ENCODE results near the gene CLDN24. TPM values are rescaled to one million over a fixed set of nuclear protein-coding genes. Genes with fewer than 3 reads are reported as not detected.
"Not testable (repeated sequence)": the region's sequence is repeated elsewhere in the genome, so short reads cannot be mapped to it uniquely, and the experiment has no call there.

The CLDN24 gene
- total and polyA plus RNA-seq, 4 donors: 0.08 TPM; not detected in 3

DNA sequence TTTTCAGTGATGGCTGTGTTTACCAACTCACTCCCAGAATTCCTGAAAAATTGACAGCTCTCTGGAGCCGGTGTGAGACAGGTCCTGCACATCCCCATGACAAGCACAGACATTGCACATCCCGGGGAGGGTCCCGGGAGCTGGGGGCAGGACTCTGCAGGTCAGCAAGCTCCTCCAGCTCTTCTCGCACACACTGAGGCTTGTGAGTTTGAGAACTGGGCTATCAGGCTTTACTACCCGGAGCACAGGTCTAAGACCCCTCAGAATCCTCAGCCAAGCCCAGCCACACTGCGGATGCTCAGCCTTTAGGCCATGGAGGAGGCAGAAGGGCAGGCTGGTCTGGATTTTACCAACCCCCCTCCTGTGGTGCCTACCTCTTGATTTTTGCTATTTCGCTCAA is 5.6 kb upstream of the CLDN24 start:
- no peak for ATAC-seq (ENCODE audit: insufficient read depth, low FRiP score)
- DNase-seq: no peak
- TF ChIP-seq CTCF (IDR thresholded peaks at IDR 0.05; ENCODE audit: control extremely low read depth, extremely low read depth): no peak
- WGBS, 2 donors: 93 to 94% methylated on average over 7 of the region's 7 CpGs
- Histone ChIP-seq H3K9me3 (ENCODE audit: control insufficient read depth in 4 of 4, insufficient read depth in 3 of 4, low read length in 3 of 4) (peaks cover 0 to 5% (median 0%) of the 10 kb centered on the region in 4 donors), H3K27me3 (ENCODE audit: control insufficient read depth in 3 of 3, insufficient read depth in 3 of 3, low read length in 2 of 3) (no peaks in the 10 kb centered on the region), H3K9ac (ENCODE audit: insufficient read depth in 1 of 2, low read length in 2 of 2) (no peak overlapping the region), H3K27ac (ENCODE audit: low read depth in 1 of 2, low read length in 1 of 2) (no peak overlapping the region), H3K4me3 (no peak overlapping the region), H3K4me1 (ENCODE audit: control insufficient read depth in 5 of 5, insufficient read depth in 5 of 5, low read length in 5 of 5) (peaks cover 0 to 5% (median 0%) of the 10 kb centered on the region in 5 donors), H3K36me3 (ENCODE audit: control insufficient read depth in 4 of 4, insufficient read depth in 4 of 4, low read length in 4 of 4) (peaks cover 0 to 2% (median 0%) of the 10 kb centered on the region in 4 donors)

DNA sequence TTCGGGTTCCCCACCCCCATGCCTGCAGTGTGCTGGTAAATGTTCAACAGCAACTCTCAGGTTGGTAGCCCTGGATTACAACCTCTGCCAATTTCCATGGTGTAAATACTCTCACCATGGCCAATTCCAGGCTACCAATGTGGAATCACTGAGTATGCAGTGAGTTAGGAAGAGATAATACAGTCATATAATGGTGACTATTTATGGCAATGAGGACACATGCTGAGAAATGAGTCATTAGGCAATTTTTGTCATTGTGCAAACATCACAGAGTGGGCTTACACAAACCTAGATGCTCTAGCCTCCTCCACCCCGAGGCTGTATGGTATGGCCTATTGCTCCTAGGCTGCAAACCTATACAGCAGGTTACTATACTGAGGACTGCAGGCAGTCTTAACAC is 4.6 kb upstream of the CLDN24 start:
- 69 to 75% methylated on average over 2 of the region's 2 CpGs for WGBS, 2 donors
- Histone ChIP-seq H3K36me3 (ENCODE audit: control insufficient read depth in 4 of 4, insufficient read depth in 4 of 4, low read length in 4 of 4) (peaks cover 0 to 2% (median 0%) of the 10 kb centered on the region in 4 donors), H3K4me1 (ENCODE audit: control insufficient read depth in 5 of 5, insufficient read depth in 5 of 5, low read length in 5 of 5) (peaks cover 0 to 5% (median 0%) of the 10 kb centered on the region in 5 donors), H3K9me3 (ENCODE audit: control insufficient read depth in 4 of 4, insufficient read depth in 3 of 4, low read length in 3 of 4) (peaks cover 0 to 5% (median 0%) of the 10 kb centered on the region in 4 donors), H3K9ac (ENCODE audit: insufficient read depth in 1 of 2, low read length in 2 of 2) (no peak overlapping the region), H3K27me3 (ENCODE audit: control insufficient read depth in 3 of 3, insufficient read depth in 3 of 3, low read length in 2 of 3) (no peaks in the 10 kb centered on the region), H3K4me3 (no peak overlapping the region), H3K27ac (ENCODE audit: low read depth in 1 of 2, low read length in 1 of 2) (no peak overlapping the region)
- no peak for TF ChIP-seq CTCF (IDR thresholded peaks at IDR 0.05; ENCODE audit: control extremely low read depth, extremely low read depth)
- DNase-seq (no peak), ATAC-seq (ENCODE audit: insufficient read depth, low FRiP score) (no peak)

DNA sequence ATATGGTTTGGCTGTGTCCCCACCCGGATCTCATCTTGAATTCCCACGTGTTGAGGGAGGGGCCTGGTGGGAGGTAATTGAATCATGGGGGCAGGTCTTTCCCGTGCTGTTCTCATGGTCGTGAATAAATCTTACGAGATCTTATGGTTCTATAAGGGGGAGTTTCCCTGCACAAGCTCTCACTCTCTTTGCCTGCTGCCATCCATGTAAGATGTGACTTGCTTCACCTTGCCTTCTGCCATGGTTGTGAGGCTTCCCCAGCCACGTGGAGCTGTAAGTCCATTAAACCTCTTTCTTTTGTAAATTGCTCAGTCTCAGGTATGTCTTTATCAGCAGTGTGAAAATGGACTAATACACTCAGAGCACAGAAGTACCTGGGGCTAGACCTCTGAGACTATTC is 4.2 kb upstream of the CLDN24 start:
- H3K4me1 ChIP-seq (ENCODE audit: control insufficient read depth in 5 of 5, insufficient read depth in 5 of 5, low read length in 5 of 5); H3K27me3 ChIP-seq (ENCODE audit: control insufficient read depth in 3 of 3, insufficient read depth in 3 of 3, low read length in 2 of 3); H3K9me3 ChIP-seq (ENCODE audit: control insufficient read depth in 4 of 4, insufficient read depth in 3 of 4, low read length in 3 of 4); H3K4me3 ChIP-seq; ATAC-seq (ENCODE audit: insufficient read depth, low FRiP score); DNase-seq; H3K9ac ChIP-seq (ENCODE audit: insufficient read depth in 1 of 2, low read length in 2 of 2); H3K27ac ChIP-seq (ENCODE audit: low read depth in 1 of 2, low read length in 1 of 2); H3K36me3 ChIP-seq (ENCODE audit: control insufficient read depth in 4 of 4, insufficient read depth in 4 of 4, low read length in 4 of 4): not testable (repeated sequence)
- WGBS, 2 donors: 92 to 93% methylated on average over 6 of the region's 6 CpGs

DNA sequence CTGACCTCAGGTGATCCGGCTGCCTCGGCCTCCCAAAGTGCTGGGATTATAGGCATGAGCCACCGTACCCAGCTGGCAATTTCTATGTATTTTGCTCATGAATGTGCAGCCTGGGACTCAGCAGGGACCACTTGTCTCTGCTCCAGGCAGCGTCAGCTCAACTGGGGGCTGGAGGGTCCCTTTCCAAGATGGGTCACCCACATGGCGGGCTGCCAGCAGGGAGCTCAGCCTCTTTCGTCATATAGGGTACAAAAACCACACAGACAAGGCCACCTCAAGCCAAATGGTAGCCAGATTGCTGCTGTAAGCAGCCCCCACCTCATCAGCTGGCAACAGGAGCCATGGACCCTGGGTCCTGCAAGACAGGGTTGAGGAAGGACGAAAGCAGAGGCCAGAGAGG is 2.4 kb upstream of the CLDN24 start:
- TF ChIP-seq CTCF (IDR thresholded peaks at IDR 0.05; ENCODE audit: control extremely low read depth, extremely low read depth): no peak
- no peak overlapping the region for H3K27ac ChIP-seq (ENCODE audit: low read depth in 1 of 2, low read length in 1 of 2)
- ATAC-seq (ENCODE audit: insufficient read depth, low FRiP score) (no peak), DNase-seq (no peak)
- no peaks in the 10 kb centered on the region for H3K27me3 ChIP-seq (ENCODE audit: control insufficient read depth in 3 of 3, insufficient read depth in 3 of 3, low read length in 2 of 3)
- 89 to 95% methylated on average over 7 of the region's 7 CpGs for WGBS, 2 donors
- H3K4me1 ChIP-seq (ENCODE audit: control insufficient read depth in 5 of 5, insufficient read depth in 5 of 5, low read length in 5 of 5): peaks cover 0 to 10% (median 3%) of the 10 kb centered on the region in 5 donors
- H3K4me3 ChIP-seq: no peak overlapping the region
- H3K9me3 ChIP-seq (ENCODE audit: control insufficient read depth in 4 of 4, insufficient read depth in 3 of 4, low read length in 3 of 4): peaks cover 0 to 5% (median 0%) of the 10 kb centered on the region in 4 donors
- peaks cover 0 to 2% (median 0%) of the 10 kb centered on the region in 4 donors for H3K36me3 ChIP-seq (ENCODE audit: control insufficient read depth in 4 of 4, insufficient read depth in 4 of 4, low read length in 4 of 4)
- H3K9ac ChIP-seq (ENCODE audit: insufficient read depth in 1 of 2, low read length in 2 of 2): no peak overlapping the region

DNA sequence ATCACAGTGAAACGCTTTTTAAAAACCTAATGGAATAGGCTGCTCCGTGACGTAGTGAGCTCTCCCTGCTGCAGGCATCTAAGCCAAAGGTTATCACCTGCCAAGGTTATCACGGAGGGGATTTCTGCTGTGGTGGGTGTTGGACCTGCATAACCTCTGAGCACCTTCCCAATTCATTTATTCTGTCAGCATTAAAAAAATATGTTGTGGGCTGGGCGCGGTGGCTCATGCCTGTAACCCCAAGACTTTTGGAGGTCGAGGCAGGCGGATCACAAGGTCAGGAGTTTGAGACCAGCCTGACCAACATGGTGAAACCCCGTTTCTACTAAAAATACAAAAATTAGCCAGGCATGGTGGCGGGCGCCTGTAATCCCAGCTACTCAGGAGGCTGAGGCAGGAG is 1.8 kb upstream of the CLDN24 start:
- not testable (repeated sequence) for DNase-seq; ATAC-seq (ENCODE audit: insufficient read depth, low FRiP score)

More for the DNA sequence above, 1.8 kb upstream of the CLDN24 start:
- not testable (repeated sequence) for H3K9ac ChIP-seq (ENCODE audit: insufficient read depth in 1 of 2, low read length in 2 of 2); H3K4me1 ChIP-seq (ENCODE audit: control insufficient read depth in 5 of 5, insufficient read depth in 5 of 5, low read length in 5 of 5); H3K9me3 ChIP-seq (ENCODE audit: control insufficient read depth in 4 of 4, insufficient read depth in 3 of 4, low read length in 3 of 4); H3K27ac ChIP-seq (ENCODE audit: low read depth in 1 of 2, low read length in 1 of 2); H3K4me3 ChIP-seq; H3K27me3 ChIP-seq (ENCODE audit: control insufficient read depth in 3 of 3, insufficient read depth in 3 of 3, low read length in 2 of 3); H3K36me3 ChIP-seq (ENCODE audit: control insufficient read depth in 4 of 4, insufficient read depth in 4 of 4, low read length in 4 of 4)
- 94 to 97% methylated on average over 11 of the region's 11 CpGs for WGBS, 2 donors

Data from lung (tissue), 12 donors.